Measurements from ENCODE around the gene HGF.

DNA sequence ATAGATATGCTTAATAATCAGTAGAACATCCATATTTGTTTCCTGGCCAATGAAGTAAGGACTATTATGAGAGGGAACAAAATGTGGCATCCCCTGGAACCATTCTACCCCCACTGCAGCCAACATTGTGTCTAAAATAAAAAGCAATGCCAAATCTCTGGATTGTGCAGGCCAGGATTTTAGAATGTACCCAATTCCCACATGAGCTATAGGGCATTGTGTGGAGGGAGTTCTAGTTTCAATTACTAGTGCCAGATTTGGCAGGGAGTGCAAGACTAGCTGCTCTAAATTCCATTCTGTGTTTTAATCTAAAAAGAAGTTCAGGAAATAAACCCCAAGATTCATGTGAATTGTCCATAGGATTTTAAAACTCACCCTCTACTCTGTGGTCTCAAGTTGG, 112.3 kb downstream of the HGF start:
- TF ChIP-seq CTCF (IDR thresholded peaks at IDR 0.05) (no peak), POLR2A (IDR thresholded peaks at IDR 0.05) (no peak)
